HL-60 (cell line): ENCODE results near the gene HOXB4.

ENCODE experiments used
- DNase-seq, 2 experiments: peaks; one replicate each; pipeline ENCODE4 v3.0.0-alpha.2; 2010 to 2020; ENCODE audit warnings: low read depth in 1 of 2, low spot score in 1 of 2
- H3K27ac ChIP-seq: fragments of 250-450 bp; sonication (Bioruptor Pico); replicated peaks from 2 replicates; pipeline ENCODE4 v1.5.1; 2020; ENCODE audit warnings: mild to moderate bottlenecking, moderate library complexity
- H3K27me3 ChIP-seq: fragments of 250-450 bp; sonication (Bioruptor Pico); 2 replicates; pipeline ENCODE4 v1.5.1; 2021; ENCODE audit warnings: mild to moderate bottlenecking, moderate library complexity; ENCODE audit not compliant: insufficient read depth, poor library complexity, severe bottlenecking
- H3K4me3 ChIP-seq: replicated peaks from 2 replicates; pipeline ENCODE4 v1.5.1; 2011; ENCODE audit warnings: mild to moderate bottlenecking, control low read depth, low read length; ENCODE audit not compliant: insufficient read depth
- GABPA ChIP-seq: IDR thresholded peaks from 2 replicates; pipeline ENCODE4 v1.6.1; 2012; ENCODE audit warnings: low read depth
- POLR2AphosphoS5 ChIP-seq: IDR thresholded peaks from 2 replicates; pipeline ENCODE4 v1.6.1; 2012; ENCODE audit warnings: low read depth
- SPI1 ChIP-seq: IDR thresholded peaks from 2 replicates; pipeline ENCODE4 v1.6.1; 2012; ENCODE audit warnings: low read depth, mild to moderate bottlenecking, borderline replicate concordance
- TF ChIP-seq, protein P1 (sequence below): IDR thresholded peaks from 2 replicates; pipeline ENCODE4 v1.6.1; 2012; ENCODE audit warnings: low read depth; ENCODE audit not compliant: insufficient replicate concordance
- TF ChIP-seq, protein P2 (sequence below): IDR thresholded peaks from one replicate; pipeline ENCODE4 v1.5.1; 2011; ENCODE audit warnings: low read length, control low read depth, inconsistent platforms; ENCODE audit not compliant: insufficient read depth

The HOXB4 gene

DNA sequence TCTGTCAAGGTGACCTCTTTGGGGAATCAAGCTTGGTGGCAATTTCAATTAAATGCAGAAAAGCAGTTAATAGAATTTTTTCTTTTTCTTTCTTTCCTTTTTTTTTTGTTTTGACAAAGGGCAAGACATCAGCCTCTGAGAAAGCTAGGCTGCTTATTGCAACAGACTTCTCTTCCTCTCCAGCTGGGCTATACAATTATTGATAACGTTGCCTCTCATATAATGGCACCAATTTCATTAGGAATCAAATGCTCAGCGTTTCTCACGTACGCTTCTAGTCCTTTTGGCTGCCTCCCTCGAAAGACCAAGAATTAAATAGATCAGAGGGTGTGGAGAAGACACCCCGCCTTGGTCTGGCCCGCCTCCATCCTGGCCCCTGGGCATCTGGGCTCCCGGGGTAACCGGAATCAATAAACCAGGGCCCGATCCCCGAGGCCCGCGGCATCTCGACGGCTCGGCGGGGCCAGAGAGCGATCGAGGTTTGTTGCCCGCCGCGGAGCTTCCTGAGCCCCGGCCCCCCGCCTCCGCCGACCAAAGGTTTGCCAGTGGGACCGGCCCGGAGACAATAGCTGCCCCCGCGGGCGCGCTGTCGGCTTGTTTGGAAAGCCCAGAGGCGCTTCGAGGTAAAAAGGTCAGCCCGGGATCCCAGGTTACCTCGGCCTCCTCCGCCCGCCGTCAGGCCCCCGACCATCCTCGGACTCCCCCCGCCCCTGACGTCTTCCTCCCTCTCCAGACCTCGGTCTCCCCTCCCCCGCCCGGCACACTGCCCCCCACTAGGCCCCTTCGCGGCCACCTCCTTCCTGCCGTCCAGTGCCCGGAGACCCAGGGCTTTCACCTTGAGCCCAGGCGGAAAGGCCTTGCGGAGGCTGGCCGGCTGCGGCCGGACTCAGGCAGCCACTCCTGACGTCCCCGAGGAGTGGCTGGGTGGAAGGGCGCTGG is 51.3 kb downstream of the HOXB4 start:
- TF ChIP-seq, protein P1, sequence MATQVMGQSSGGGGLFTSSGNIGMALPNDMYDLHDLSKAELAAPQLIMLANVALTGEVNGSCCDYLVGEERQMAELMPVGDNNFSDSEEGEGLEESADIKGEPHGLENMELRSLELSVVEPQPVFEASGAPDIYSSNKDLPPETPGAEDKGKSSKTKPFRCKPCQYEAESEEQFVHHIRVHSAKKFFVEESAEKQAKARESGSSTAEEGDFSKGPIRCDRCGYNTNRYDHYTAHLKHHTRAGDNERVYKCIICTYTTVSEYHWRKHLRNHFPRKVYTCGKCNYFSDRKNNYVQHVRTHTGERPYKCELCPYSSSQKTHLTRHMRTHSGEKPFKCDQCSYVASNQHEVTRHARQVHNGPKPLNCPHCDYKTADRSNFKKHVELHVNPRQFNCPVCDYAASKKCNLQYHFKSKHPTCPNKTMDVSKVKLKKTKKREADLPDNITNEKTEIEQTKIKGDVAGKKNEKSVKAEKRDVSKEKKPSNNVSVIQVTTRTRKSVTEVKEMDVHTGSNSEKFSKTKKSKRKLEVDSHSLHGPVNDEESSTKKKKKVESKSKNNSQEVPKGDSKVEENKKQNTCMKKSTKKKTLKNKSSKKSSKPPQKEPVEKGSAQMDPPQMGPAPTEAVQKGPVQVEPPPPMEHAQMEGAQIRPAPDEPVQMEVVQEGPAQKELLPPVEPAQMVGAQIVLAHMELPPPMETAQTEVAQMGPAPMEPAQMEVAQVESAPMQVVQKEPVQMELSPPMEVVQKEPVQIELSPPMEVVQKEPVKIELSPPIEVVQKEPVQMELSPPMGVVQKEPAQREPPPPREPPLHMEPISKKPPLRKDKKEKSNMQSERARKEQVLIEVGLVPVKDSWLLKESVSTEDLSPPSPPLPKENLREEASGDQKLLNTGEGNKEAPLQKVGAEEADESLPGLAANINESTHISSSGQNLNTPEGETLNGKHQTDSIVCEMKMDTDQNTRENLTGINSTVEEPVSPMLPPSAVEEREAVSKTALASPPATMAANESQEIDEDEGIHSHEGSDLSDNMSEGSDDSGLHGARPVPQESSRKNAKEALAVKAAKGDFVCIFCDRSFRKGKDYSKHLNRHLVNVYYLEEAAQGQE, result no peak
- TF ChIP-seq, protein P2, sequence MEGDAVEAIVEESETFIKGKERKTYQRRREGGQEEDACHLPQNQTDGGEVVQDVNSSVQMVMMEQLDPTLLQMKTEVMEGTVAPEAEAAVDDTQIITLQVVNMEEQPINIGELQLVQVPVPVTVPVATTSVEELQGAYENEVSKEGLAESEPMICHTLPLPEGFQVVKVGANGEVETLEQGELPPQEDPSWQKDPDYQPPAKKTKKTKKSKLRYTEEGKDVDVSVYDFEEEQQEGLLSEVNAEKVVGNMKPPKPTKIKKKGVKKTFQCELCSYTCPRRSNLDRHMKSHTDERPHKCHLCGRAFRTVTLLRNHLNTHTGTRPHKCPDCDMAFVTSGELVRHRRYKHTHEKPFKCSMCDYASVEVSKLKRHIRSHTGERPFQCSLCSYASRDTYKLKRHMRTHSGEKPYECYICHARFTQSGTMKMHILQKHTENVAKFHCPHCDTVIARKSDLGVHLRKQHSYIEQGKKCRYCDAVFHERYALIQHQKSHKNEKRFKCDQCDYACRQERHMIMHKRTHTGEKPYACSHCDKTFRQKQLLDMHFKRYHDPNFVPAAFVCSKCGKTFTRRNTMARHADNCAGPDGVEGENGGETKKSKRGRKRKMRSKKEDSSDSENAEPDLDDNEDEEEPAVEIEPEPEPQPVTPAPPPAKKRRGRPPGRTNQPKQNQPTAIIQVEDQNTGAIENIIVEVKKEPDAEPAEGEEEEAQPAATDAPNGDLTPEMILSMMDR, result no peak
- no peak for TF ChIP-seq GABPA
- no peak for TF ChIP-seq POLR2AphosphoS5
- no peak for TF ChIP-seq SPI1
- no peak for DNase-seq
- no peak overlapping the region for H3K4me3 ChIP-seq
- no peak overlapping the region for H3K27ac ChIP-seq
- H3K27me3 ChIP-seq, result peaks cover 32% of the 10 kb centered on the region
